Retinal pigment epithelial cell (primary cell): ENCODE results near the gene YPEL5.
A peak's percentile ranks its signal among the peaks of the same experiment; 100 is the strongest.
"Not testable (repeated sequence)": the region's sequence is repeated elsewhere in the genome, so short reads cannot be mapped to it uniquely, and the experiment has no call there.

Experiments
- DNase-seq: peaks from one replicate; pipeline ENCODE4 v3.0.0-alpha.2; 2010; ENCODE audit warnings: low read depth
- H3K4me3 ChIP-seq: 2 replicates; pipeline ENCODE4 v1.5.1; 2011; ENCODE audit warnings: mild to moderate bottlenecking, low read length, control low read depth, moderate library complexity
- CTCF ChIP-seq: conservative IDR thresholded peaks from 2 replicates; pipeline ENCODE4 v1.5.1; 2011; ENCODE audit warnings: low read depth, low read length, control low read depth, inconsistent platforms

Gene YPEL5

GRCh38 chr2:30139131-30139870 lies 7.5 kb upstream of the YPEL5 start:
- TF ChIP-seq CTCF: no peak
- no peak for DNase-seq
- no peak overlapping the region for H3K4me3 ChIP-seq

GRCh38 chr2:30141136-30141535 lies 5.7 kb upstream of the YPEL5 start:
- no peak for DNase-seq
- no peak overlapping the region for H3K4me3 ChIP-seq
- no peak for TF ChIP-seq CTCF

GRCh38 chr2:30144260-30144659 lies 2.5 kb upstream of the YPEL5 start:
- H3K4me3 ChIP-seq: no peak overlapping the region
- no peak for DNase-seq
- no peak for TF ChIP-seq CTCF

GRCh38 chr2:30144951-30145350 lies 1.9 kb upstream of the YPEL5 start:
- not testable (repeated sequence) for H3K4me3 ChIP-seq

GRCh38 chr2:30145826-30146336 lies 926 bp upstream of the YPEL5 start:
- no peak for TF ChIP-seq CTCF
- no peak for DNase-seq
- H3K4me3 ChIP-seq: peak overlapping the region; percentile 61

More at GRCh38 chr2:30144951-30145350, 1.9 kb upstream of the YPEL5 start:
- not testable (repeated sequence) for DNase-seq

GRCh38 chr2:30147196-30147714 lies 448 bp downstream of the YPEL5 start:
- H3K4me3 ChIP-seq: peak overlapping the region; percentile 77
- TF ChIP-seq CTCF: no peak
- no peak for DNase-seq

- H3K4me3 ChIP-seq: peak overlapping the region; percentile 77
- no peak for DNase-seq
- TF ChIP-seq CTCF: peak; percentile 30
Measured at GRCh38 chr2:30147715-30148610, 1.2 kb downstream of the YPEL5 start.
